ENCODE results near the gene BBS9. TPM values are rescaled to one million over a fixed set of nuclear protein-coding genes. Genes with fewer than 3 reads are reported as not detected.

The BBS9 gene
- total and polyA plus RNA-seq, 2 donors (not counting 1 experiment from before 2014, with no cell fraction given): 8.4 to 45.2 TPM

GRCh38 chr7:33457039-33457438 lies 327.7 kb downstream of the BBS9 start:
- TF ChIP-seq CTCF (IDR thresholded peaks at IDR 0.05) (no peak), EZH2 (IDR thresholded peaks at IDR 0.05; ENCODE audit: borderline replicate concordance, insufficient read depth, low read depth, low read length, poor library complexity, severe bottlenecking) (no peak)
- Histone ChIP-seq H4K20me1 (ENCODE audit: control insufficient read depth, insufficient read depth, low read length, poor library complexity, severe bottlenecking) (no peaks in the 10 kb centered on the region), H3K9me3 (ENCODE audit: control extremely low read depth in 1 of 3, control insufficient read depth in 2 of 3, insufficient read depth in 1 of 3, low read length in 2 of 3) (no peaks in the 10 kb centered on the region), H3K27me3 (replicated peaks in 1 of 4; ENCODE audit: control extremely low read depth in 1 of 4, control insufficient read depth in 3 of 4, insufficient read depth in 4 of 4, low read length in 3 of 4) (no peaks in the 10 kb centered on the region), H3K4me3 (ENCODE audit: control extremely low read depth in 1 of 5, extremely low read depth in 1 of 5, insufficient read depth in 1 of 5, low read depth in 2 of 5, low read length in 4 of 5) (no peak overlapping the region), H2AFZ (ENCODE audit: insufficient read depth, low read depth, low read length, poor library complexity, severe bottlenecking) (no peak overlapping the region), H3K36me3 (replicated peaks in 1 of 2; ENCODE audit: control extremely low read depth in 1 of 2, control insufficient read depth in 1 of 2, extremely low read depth in 1 of 2, insufficient read depth in 2 of 2, low read length in 1 of 2) (no peaks in the 10 kb centered on the region), H3K27ac (ENCODE audit: low read length in 2 of 2) (no peak overlapping the region), H3K4me2 (replicated peaks; ENCODE audit: low read depth, low read length, poor library complexity, severe bottlenecking) (no peak overlapping the region), H3K9ac (ENCODE audit: low read length) (no peak overlapping the region), H3K79me2 (ENCODE audit: control insufficient read depth, insufficient read depth, low read length) (no peaks in the 10 kb centered on the region), H3K4me1 (ENCODE audit: control insufficient read depth in 2 of 2, insufficient read depth in 2 of 2, low read length in 2 of 2) (no peaks in the 10 kb centered on the region)
- intact Hi-C loops (cut with micrococcal nuclease): no loop called here
- Mint-ChIP-seq H3K27me3 (no peaks in the 10 kb centered on the region), H3K9me3 (ENCODE audit: insufficient read depth) (no peaks in the 10 kb centered on the region), H3K4me1 (no peaks in the 10 kb centered on the region), H3K27ac (no peak overlapping the region), H3K4me3 (no peak overlapping the region)
- ChIA-PET CTCF (no interaction called here), POLR2A (no interaction called here)
- 100% methylated on average over 2 of the region's 6 CpGs for WGBS (ENCODE audit: insufficient coverage)
- no peak for ATAC-seq (ENCODE audit: low read depth)
- no peak for DNase-seq

GRCh38 chr7:33458581-33458980 lies 329.2 kb downstream of the BBS9 start:
- H4K20me1 ChIP-seq (ENCODE audit: control insufficient read depth, insufficient read depth, low read length, poor library complexity, severe bottlenecking): no peaks in the 10 kb centered on the region
- no peak overlapping the region for H2AFZ ChIP-seq (ENCODE audit: insufficient read depth, low read depth, low read length, poor library complexity, severe bottlenecking)
- H3K27me3 ChIP-seq (replicated peaks in 1 of 4; ENCODE audit: control extremely low read depth in 1 of 4, control insufficient read depth in 3 of 4, insufficient read depth in 4 of 4, low read length in 3 of 4): no peaks in the 10 kb centered on the region
- no CpG with 5 or more reads among the region's 1 CpG for WGBS (ENCODE audit: insufficient coverage)
- POLR2A ChIA-PET: no interaction called here
- no peaks in the 10 kb centered on the region for H3K9me3 Mint-ChIP-seq (ENCODE audit: insufficient read depth)
- no peaks in the 10 kb centered on the region for H3K36me3 ChIP-seq (replicated peaks in 1 of 2; ENCODE audit: control extremely low read depth in 1 of 2, control insufficient read depth in 1 of 2, extremely low read depth in 1 of 2, insufficient read depth in 2 of 2, low read length in 1 of 2)
- TF ChIP-seq EZH2 (IDR thresholded peaks at IDR 0.05; ENCODE audit: borderline replicate concordance, insufficient read depth, low read depth, low read length, poor library complexity, severe bottlenecking): no peak
- no peak for TF ChIP-seq CTCF (IDR thresholded peaks at IDR 0.05)
- H3K79me2 ChIP-seq (ENCODE audit: control insufficient read depth, insufficient read depth, low read length): no peaks in the 10 kb centered on the region
- no peak overlapping the region for H3K4me2 ChIP-seq (replicated peaks; ENCODE audit: low read depth, low read length, poor library complexity, severe bottlenecking)
- H3K4me1 ChIP-seq (ENCODE audit: control insufficient read depth in 2 of 2, insufficient read depth in 2 of 2, low read length in 2 of 2): no peaks in the 10 kb centered on the region
- no peak overlapping the region for H3K27ac Mint-ChIP-seq
- intact Hi-C loops (cut with micrococcal nuclease): no loop called here
- no peak for DNase-seq
- H3K4me1 Mint-ChIP-seq: no peaks in the 10 kb centered on the region
- H3K4me3 ChIP-seq (ENCODE audit: control extremely low read depth in 1 of 5, extremely low read depth in 1 of 5, insufficient read depth in 1 of 5, low read depth in 2 of 5, low read length in 4 of 5): no peak overlapping the region
- H3K9me3 ChIP-seq (ENCODE audit: control extremely low read depth in 1 of 3, control insufficient read depth in 2 of 3, insufficient read depth in 1 of 3, low read length in 2 of 3): no peaks in the 10 kb centered on the region
- no peak for ATAC-seq (ENCODE audit: low read depth)
- no peak overlapping the region for H3K27ac ChIP-seq (ENCODE audit: low read length in 2 of 2)
- CTCF ChIA-PET: no interaction called here
- H3K27me3 Mint-ChIP-seq: no peaks in the 10 kb centered on the region
- H3K9ac ChIP-seq (ENCODE audit: low read length): no peak overlapping the region
- no peak overlapping the region for H3K4me3 Mint-ChIP-seq

Data from B cell (primary cell).